Measurements from ENCODE around the gene SPNS1.

Gene SPNS1

GRCh38 chr16:29024278-29024677 lies 49.7 kb downstream of the SPNS1 start:
- Histone ChIP-seq H3K27ac (ENCODE audit: low read depth, low read length) (no peak overlapping the region), H3K27me3 (ENCODE audit: control insufficient read depth in 1 of 2, insufficient read depth in 2 of 2, low read length in 2 of 2) (no peaks in the 10 kb centered on the region), H3K9me3 (ENCODE audit: control insufficient read depth in 1 of 2, low read length in 2 of 2) (no peaks in the 10 kb centered on the region), H3K4me1 (ENCODE audit: control insufficient read depth in 1 of 2, insufficient read depth in 2 of 2, low read length in 2 of 2) (no peaks in the 10 kb centered on the region), H3K36me3 (ENCODE audit: control insufficient read depth in 1 of 2, insufficient read depth in 2 of 2, low read length in 2 of 2) (no peaks in the 10 kb centered on the region), H3K4me3 (ENCODE audit: low read depth in 1 of 2, low read length in 2 of 2) (no peak overlapping the region), H3K9ac (ENCODE audit: low read depth in 1 of 2, low read length in 2 of 2) (no peak overlapping the region)

- no peaks in the 10 kb centered on the region for H3K9me3 ChIP-seq (ENCODE audit: control insufficient read depth in 1 of 2, low read length in 2 of 2)
- no peaks in the 10 kb centered on the region for H3K36me3 ChIP-seq (ENCODE audit: control insufficient read depth in 1 of 2, insufficient read depth in 2 of 2, low read length in 2 of 2)
- H3K4me1 ChIP-seq (ENCODE audit: control insufficient read depth in 1 of 2, insufficient read depth in 2 of 2, low read length in 2 of 2): no peaks in the 10 kb centered on the region
- no peak overlapping the region for H3K9ac ChIP-seq (ENCODE audit: low read depth in 1 of 2, low read length in 2 of 2)
- no peaks in the 10 kb centered on the region for H3K27me3 ChIP-seq (ENCODE audit: control insufficient read depth in 1 of 2, insufficient read depth in 2 of 2, low read length in 2 of 2)
- H3K27ac ChIP-seq (ENCODE audit: low read depth, low read length): no peak overlapping the region
- H3K4me3 ChIP-seq (ENCODE audit: low read depth in 1 of 2, low read length in 2 of 2): no peak overlapping the region
These were observed 50.6 kb downstream of the SPNS1 start for GRCh38 chr16:29025218-29025617.

- H3K9me3 ChIP-seq (ENCODE audit: control insufficient read depth in 1 of 2, low read length in 2 of 2): no peaks in the 10 kb centered on the region
- H3K36me3 ChIP-seq (ENCODE audit: control insufficient read depth in 1 of 2, insufficient read depth in 2 of 2, low read length in 2 of 2): no peaks in the 10 kb centered on the region
- no peaks in the 10 kb centered on the region for H3K4me1 ChIP-seq (ENCODE audit: control insufficient read depth in 1 of 2, insufficient read depth in 2 of 2, low read length in 2 of 2)
- H3K9ac ChIP-seq (ENCODE audit: low read depth in 1 of 2, low read length in 2 of 2): no peak overlapping the region
- H3K27ac ChIP-seq (ENCODE audit: low read depth, low read length): no peak overlapping the region
- H3K4me3 ChIP-seq (ENCODE audit: low read depth in 1 of 2, low read length in 2 of 2): no peak overlapping the region
- no peaks in the 10 kb centered on the region for H3K27me3 ChIP-seq (ENCODE audit: control insufficient read depth in 1 of 2, insufficient read depth in 2 of 2, low read length in 2 of 2)
These were observed 51.2 kb downstream of the SPNS1 start for GRCh38 chr16:29025735-29026134.

- no peak overlapping the region for H3K9ac ChIP-seq (ENCODE audit: low read depth in 1 of 2, low read length in 2 of 2)
- H3K27ac ChIP-seq (ENCODE audit: low read depth, low read length): no peak overlapping the region
- H3K27me3 ChIP-seq (ENCODE audit: control insufficient read depth in 1 of 2, insufficient read depth in 2 of 2, low read length in 2 of 2): no peaks in the 10 kb centered on the region
- no peak overlapping the region for H3K4me3 ChIP-seq (ENCODE audit: low read depth in 1 of 2, low read length in 2 of 2)
- no peaks in the 10 kb centered on the region for H3K9me3 ChIP-seq (ENCODE audit: control insufficient read depth in 1 of 2, low read length in 2 of 2)
- no peaks in the 10 kb centered on the region for H3K36me3 ChIP-seq (ENCODE audit: control insufficient read depth in 1 of 2, insufficient read depth in 2 of 2, low read length in 2 of 2)
- H3K4me1 ChIP-seq (ENCODE audit: control insufficient read depth in 1 of 2, insufficient read depth in 2 of 2, low read length in 2 of 2): no peaks in the 10 kb centered on the region
These were observed 54.0 kb downstream of the SPNS1 start for GRCh38 chr16:29028457-29029167.

GRCh38 chr16:29029168-29029994 lies 54.8 kb downstream of the SPNS1 start:
- H3K9ac ChIP-seq (ENCODE audit: low read depth in 1 of 2, low read length in 2 of 2): no peak overlapping the region
- H3K4me3 ChIP-seq (ENCODE audit: low read depth in 1 of 2, low read length in 2 of 2): no peak overlapping the region
- no peaks in the 10 kb centered on the region for H3K9me3 ChIP-seq (ENCODE audit: control insufficient read depth in 1 of 2, low read length in 2 of 2)
- no peak overlapping the region for H3K27ac ChIP-seq (ENCODE audit: low read depth, low read length)
- H3K36me3 ChIP-seq (ENCODE audit: control insufficient read depth in 1 of 2, insufficient read depth in 2 of 2, low read length in 2 of 2): no peaks in the 10 kb centered on the region
- no peaks in the 10 kb centered on the region for H3K27me3 ChIP-seq (ENCODE audit: control insufficient read depth in 1 of 2, insufficient read depth in 2 of 2, low read length in 2 of 2)
- H3K4me1 ChIP-seq (ENCODE audit: control insufficient read depth in 1 of 2, insufficient read depth in 2 of 2, low read length in 2 of 2): no peaks in the 10 kb centered on the region

GRCh38 chr16:29030086-29030840 lies 55.7 kb downstream of the SPNS1 start:
- Histone ChIP-seq H3K4me1 (ENCODE audit: control insufficient read depth in 1 of 2, insufficient read depth in 2 of 2, low read length in 2 of 2) (no peaks in the 10 kb centered on the region), H3K9ac (ENCODE audit: low read depth in 1 of 2, low read length in 2 of 2) (no peak overlapping the region), H3K9me3 (ENCODE audit: control insufficient read depth in 1 of 2, low read length in 2 of 2) (no peaks in the 10 kb centered on the region), H3K4me3 (ENCODE audit: low read depth in 1 of 2, low read length in 2 of 2) (no peak overlapping the region), H3K36me3 (ENCODE audit: control insufficient read depth in 1 of 2, insufficient read depth in 2 of 2, low read length in 2 of 2) (no peaks in the 10 kb centered on the region), H3K27ac (ENCODE audit: low read depth, low read length) (no peak overlapping the region), H3K27me3 (ENCODE audit: control insufficient read depth in 1 of 2, insufficient read depth in 2 of 2, low read length in 2 of 2) (no peaks in the 10 kb centered on the region)

Data from duodenal mucosa (tissue), 2 donors.